IMR-90 (cell line): ENCODE measurements around the gene SLC45A2. TPM values are rescaled to one million over a fixed set of nuclear protein-coding genes. Genes with fewer than 3 reads are reported as not detected.

Source experiments
- ATAC-seq: fragments of 200-7000 bp; cut with Tn5 transposase; 2 replicates; pipeline ENCODE4 v1.9.1; 2020; ENCODE audit warnings: low read depth, mild to moderate bottlenecking, moderate library complexity
- BruUV-seq: library from RNA; stranded (reverse); fragments of 400-500 nt; replicated peaks from 2 replicates; lab custom pipeline; 2021; lab: Mats Ljungman, UMichigan
- CTCF ChIA-PET: fragments of 300-600 bp; formaldehyde crosslinking; extraction: SDS; loops from one replicate; lab custom pipeline; 2021; ENCODE audit warnings: antibody characterized with exemption; lab: Yijun Ruan, JAX
- POLR2A ChIA-PET: fragments of 300-600 bp; sonication (Branson Sonifier 250); formaldehyde crosslinking; loops from one replicate; lab custom pipeline; 2022; ENCODE audit warnings: antibody characterized with exemption; ENCODE audit not compliant: unreplicated experiment; lab: Charles Lee
- DNase-seq: peaks from one replicate; pipeline ENCODE4 v3.0.0; 2013
- H2AFZ ChIP-seq: replicated peaks from 2 replicates; pipeline ENCODE3; 2013; ENCODE audit warnings: low read length, mild to moderate bottlenecking; ENCODE audit not compliant: poor library complexity
- H2AK5ac ChIP-seq: 2 replicates; pipeline ENCODE4 v1.6.1; 2013; ENCODE audit warnings: low read depth, low read length, inconsistent platforms
- H2AK9ac ChIP-seq: replicated peaks from 2 replicates; pipeline ENCODE3; 2013; ENCODE audit warnings: mild to moderate bottlenecking, low read depth, low read length, moderate library complexity; ENCODE audit not compliant: poor library complexity
- H2BK120ac ChIP-seq: 2 replicates; pipeline ENCODE4 v1.6.1; 2013; ENCODE audit warnings: low read depth, low read length, inconsistent platforms
- H2BK15ac ChIP-seq: 3 replicates; pipeline ENCODE4 v1.6.1; 2013; ENCODE audit warnings: low read depth, low read length, inconsistent platforms
- H2BK20ac ChIP-seq: 2 replicates; pipeline ENCODE4 v1.6.1; 2013; ENCODE audit warnings: low read depth, mild to moderate bottlenecking, inconsistent platforms, low read length, moderate library complexity
- H2BK5ac ChIP-seq: 2 replicates; pipeline ENCODE4 v1.6.1; 2013; ENCODE audit warnings: mild to moderate bottlenecking, low read depth, low read length, inconsistent platforms; ENCODE audit not compliant: poor library complexity, severe bottlenecking
- H3K14ac ChIP-seq: replicated peaks from 2 replicates; pipeline ENCODE4 v1.6.1; 2013; ENCODE audit warnings: low read depth, low read length, inconsistent platforms
- H3K18ac ChIP-seq: 2 replicates; pipeline ENCODE4 v1.6.1; 2013; ENCODE audit warnings: low read depth, low read length, control low read depth
- H3K23ac ChIP-seq: 2 replicates; pipeline ENCODE4 v1.6.1; 2013; ENCODE audit warnings: low read depth, low read length, inconsistent platforms
- H3K27ac ChIP-seq: 2 replicates; pipeline ENCODE4 v1.5.1; 2013; ENCODE audit warnings: mild to moderate bottlenecking, control low read depth, low read length; ENCODE audit not compliant: insufficient read depth
- H3K27me3 ChIP-seq: 2 replicates; pipeline ENCODE4 v1.6.1; 2013; ENCODE audit warnings: low read length; ENCODE audit not compliant: control insufficient read depth, insufficient read depth
- H3K36me3 ChIP-seq: 2 replicates; pipeline ENCODE4 v1.6.1; 2013; ENCODE audit warnings: low read length, mixed read lengths; ENCODE audit not compliant: control insufficient read depth, insufficient read depth
- H3K4ac ChIP-seq: 2 replicates; pipeline ENCODE4 v1.6.1; 2013; ENCODE audit warnings: low read depth, low read length, inconsistent platforms
- H3K4me1 ChIP-seq: 2 replicates; pipeline ENCODE4 v1.6.1; 2013; ENCODE audit warnings: low read length, mixed read lengths; ENCODE audit not compliant: control insufficient read depth, insufficient read depth
- H3K4me2 ChIP-seq: 2 replicates; pipeline ENCODE4 v1.6.1; 2013; ENCODE audit warnings: low read depth, mild to moderate bottlenecking, control low read depth, low read length, moderate library complexity
- H3K4me3 ChIP-seq: 2 replicates; pipeline ENCODE4 v1.5.1; 2013; ENCODE audit warnings: low read depth, mild to moderate bottlenecking, control low read depth, low read length, moderate library complexity; ENCODE audit not compliant: insufficient read depth
- H3K56ac ChIP-seq: 2 replicates; pipeline ENCODE4 v1.6.1; 2013; ENCODE audit warnings: low read length, inconsistent platforms; ENCODE audit not compliant: insufficient read depth; ENCODE audit errors: extremely low read depth
- H3K79me1 ChIP-seq, 2 experiments: 2 replicates each; pipeline ENCODE4 v1.6.1; 2013; ENCODE audit warnings: low read length in 2 of 2, inconsistent platforms in 1 of 2, low read depth in 1 of 2
- H3K9ac ChIP-seq: 2 replicates; pipeline ENCODE4 v1.6.1; 2013; ENCODE audit warnings: low read depth, low read length, control low read depth
- H3K9me1 ChIP-seq: 2 replicates; pipeline ENCODE4 v1.6.1; 2013; ENCODE audit warnings: low read length, inconsistent platforms; ENCODE audit not compliant: insufficient read depth
- H3K9me3 ChIP-seq: 2 replicates; pipeline ENCODE4 v1.6.1; 2013; ENCODE audit warnings: low read length; ENCODE audit not compliant: control insufficient read depth, insufficient read depth
- H4K20me1 ChIP-seq: 2 replicates; pipeline ENCODE4 v1.6.1; 2013; ENCODE audit warnings: low read length, inconsistent platforms; ENCODE audit not compliant: insufficient read depth
- H4K5ac ChIP-seq: 2 replicates; pipeline ENCODE4 v1.6.1; 2013; ENCODE audit warnings: mild to moderate bottlenecking, low read depth, low read length, control low read depth
- H4K8ac ChIP-seq, 2 experiments: 2 replicates each; pipeline ENCODE4 v1.6.1; 2013; ENCODE audit warnings: low read depth in 2 of 2, low read length in 2 of 2, control low read depth in 1 of 2, inconsistent platforms in 1 of 2
- H4K91ac ChIP-seq: 2 replicates; pipeline ENCODE4 v1.6.1; 2013; ENCODE audit warnings: low read depth, low read length, inconsistent platforms; ENCODE audit not compliant: insufficient read depth
- BHLHE40 ChIP-seq: fragments of 150-350 bp; IDR thresholded peaks from 2 replicates; pipeline ENCODE4 v1.6.1; 2016; ENCODE audit warnings: mild to moderate bottlenecking, low read depth, low read length
- CEBPB ChIP-seq: IDR thresholded peaks from 2 replicates; pipeline ENCODE4 v1.6.1; 2012; ENCODE audit warnings: low read depth, low read length, improper control_type of control experiment
- CHD1 ChIP-seq: IDR thresholded peaks from 2 replicates; pipeline ENCODE4 v1.6.1; 2012; ENCODE audit warnings: low read depth, low read length, improper control_type of control experiment
- CTCF ChIP-seq: conservative IDR thresholded peaks from 2 replicates; pipeline ENCODE4 v1.5.1; 2012; ENCODE audit warnings: mild to moderate bottlenecking, low read depth, low read length, improper control_type of control experiment
- ELK1 ChIP-seq: fragments of 150-350 bp; IDR thresholded peaks from 2 replicates; pipeline ENCODE4 v1.6.1; 2016; ENCODE audit warnings: low read depth, mild to moderate bottlenecking, low read length, moderate library complexity, borderline replicate concordance
- FOS ChIP-seq: fragments of 150-350 bp; IDR thresholded peaks from 2 replicates; pipeline ENCODE4 v1.6.1; 2016; ENCODE audit warnings: low read depth, low read length
- MAFK ChIP-seq: IDR thresholded peaks from 2 replicates; pipeline ENCODE4 v1.6.1; 2012; ENCODE audit warnings: low read depth, low read length, improper control_type of control experiment
- MXI1 ChIP-seq: IDR thresholded peaks from 2 replicates; pipeline ENCODE4 v1.6.1; 2012; ENCODE audit warnings: low read depth, mild to moderate bottlenecking, low read length, moderate library complexity, borderline replicate concordance
- NFE2L2 ChIP-seq: fragments of 150-350 bp; IDR thresholded peaks from 2 replicates; pipeline ENCODE4 v1.6.1; 2016; ENCODE audit warnings: low read depth, mild to moderate bottlenecking, low read length
- POLR2A ChIP-seq: IDR thresholded peaks from 2 replicates; pipeline ENCODE4 v1.6.1; 2012; ENCODE audit warnings: mild to moderate bottlenecking, low read depth, low read length
- RCOR1 ChIP-seq: IDR thresholded peaks from 2 replicates; pipeline ENCODE4 v1.6.1; 2012; ENCODE audit warnings: mild to moderate bottlenecking, low read length, improper control_type of control experiment; ENCODE audit not compliant: insufficient replicate concordance
- USF2 ChIP-seq: fragments of 150-350 bp; IDR thresholded peaks from 2 replicates; pipeline ENCODE4 v1.6.1; 2017; ENCODE audit warnings: mild to moderate bottlenecking, antibody characterized with exemption, low read length, low read depth
- dilution Hi-C: fragments of 300-500 bp; cut with HindIII; formaldehyde crosslinking; loops from one replicate; pipeline ENCODE4 v1.14.3; 2018; ENCODE audit warnings: low sequenced_read_pairs; ENCODE audit not compliant: unreplicated experiment
- in situ Hi-C: fragments of 300-500 bp; cut with MboI; formaldehyde crosslinking; loops from 3 replicates; pipeline ENCODE4 v1.14.3; 2019; ENCODE audit warnings: low sequenced_read_pairs, inconsistent platforms, mixed read lengths
- intact Hi-C: fragments of 100-400 bp; cut with micrococcal nuclease; formaldehyde crosslinking; loops from 2 replicates; pipeline ENCODE4 v1.10.0; 2022
- polyA plus RNA-seq, 3 experiments: library from polyadenylated mRNA; depleted of rRNA; stranded (reverse); fragments of >200 nt; gene quantifications; 2 replicates each; pipeline ENCODE4 v1.2.3, GENCODE V29; 2012; ENCODE audit warnings: low replicate concordance in 1 of 3
- total RNA-seq: library from RNA; depleted of rRNA; stranded (reverse); fragments of >200 nt; gene quantifications from 2 replicates; pipeline ENCODE4 v1.2.3, GENCODE V29; 2012

SLC45A2 gene
- total and polyA plus RNA-seq, 2 of the 4 experiments (the other 2 are of a cell fraction) = 0.07 TPM; not detected in 1

GRCh38 chr5:34012791-34013190, 28.3 kb upstream of the SLC45A2 start:
- no peaks in the 10 kb centered on the region for H3K79me1 ChIP-seq
- no peak overlapping the region for H3K4me2 ChIP-seq
- DNase-seq (peak; percentile 34), ATAC-seq (no peak)
- no peaks in the 10 kb centered on the region for H3K27me3 ChIP-seq
- intact Hi-C loops = no loop called here
- H3K56ac ChIP-seq = no peak overlapping the region
- H3K18ac ChIP-seq = no peak overlapping the region
- no peak overlapping the region for H4K5ac ChIP-seq
- no peak overlapping the region for H2BK5ac ChIP-seq
- POLR2A ChIA-PET = no interaction called here
- no peak overlapping the region for H3K9ac ChIP-seq
- dilution Hi-C loops = no loop called here
- H4K8ac ChIP-seq = no peak overlapping the region
- no peak overlapping the region for H2BK20ac ChIP-seq
- no peak overlapping the region for H3K23ac ChIP-seq
- no peaks in the 10 kb centered on the region for H3K9me1 ChIP-seq
- TF ChIP-seq CEBPB = no peak
- no peak for TF ChIP-seq NFE2L2
- no peak for TF ChIP-seq USF2
- TF ChIP-seq RCOR1 = no peak
- no peak for TF ChIP-seq POLR2A
- TF ChIP-seq BHLHE40 = no peak
- TF ChIP-seq FOS = no peak
- no peak for TF ChIP-seq MXI1
- no peak for TF ChIP-seq CTCF
- no peak for TF ChIP-seq CHD1
- TF ChIP-seq ELK1 = no peak
- TF ChIP-seq MAFK = no peak
- H2AK9ac ChIP-seq = no peak overlapping the region
- H3K9me3 ChIP-seq = no peaks in the 10 kb centered on the region
- no peak overlapping the region for H2AK5ac ChIP-seq
- H3K27ac ChIP-seq = no peak overlapping the region
- H4K91ac ChIP-seq = no peak overlapping the region
- no peak overlapping the region for H2AFZ ChIP-seq
- in situ Hi-C loops = no loop called here
- no peaks in the 10 kb centered on the region for H3K36me3 ChIP-seq
- H3K4me1 ChIP-seq = no peaks in the 10 kb centered on the region
- H3K4me3 ChIP-seq = no peak overlapping the region
- H3K14ac ChIP-seq = no peak overlapping the region
- no peaks in the 10 kb centered on the region for H4K20me1 ChIP-seq
- no peak overlapping the region for H2BK15ac ChIP-seq
- no peak overlapping the region for H2BK120ac ChIP-seq
- no TSS peak for BruUV-seq
- H3K4ac ChIP-seq = no peak overlapping the region
- CTCF ChIA-PET = no interaction called here
